H1 (cell line): Measurements from ENCODE around the gene SOBP. TPM values are rescaled to one million over a fixed set of nuclear protein-coding genes. Genes with fewer than 3 reads are reported as not detected.

Experiments used
- CTCF ChIA-PET: fragments of 300-600 bp; sonication (Branson Sonifier 250); formaldehyde crosslinking; loops from one replicate; lab custom pipeline; 2021; ENCODE audit not compliant: partially characterized antibody; lab: Charles Lee
- POLR2A ChIA-PET: fragments of 300-600 bp; sonication (Branson Sonifier 250); formaldehyde crosslinking; loops from one replicate; lab custom pipeline; 2021; ENCODE audit warnings: inconsistent platforms; ENCODE audit not compliant: partially characterized antibody; lab: Charles Lee
- DNase-seq, 2 experiments: peaks; one replicate each; pipeline versions ENCODE4 v3.0.0 to v3.0.0-alpha.2; 2010 to 2022; ENCODE audit warnings: low spot score in 2 of 2, low read depth in 1 of 2, mixed read lengths in 1 of 2
- FAIRE-seq: peaks from 2 replicates; lab custom pipeline; 2011; peaks lifted over from hg19 to GRCh38; lab: Jason Lieb, UNC
- H2AFZ ChIP-seq: 2 replicates; pipeline ENCODE4 v1.8.1; 2012; ENCODE audit warnings: low read length, inconsistent platforms
- H2AK5ac ChIP-seq: 2 replicates; pipeline ENCODE4 v1.6.1; 2013; ENCODE audit warnings: low read depth, low read length
- H2BK120ac ChIP-seq: replicated peaks from 2 replicates; pipeline ENCODE3; 2013; ENCODE audit warnings: low read depth, low read length, inconsistent platforms
- H2BK12ac ChIP-seq: 2 replicates; pipeline ENCODE4 v1.6.1; 2013; ENCODE audit warnings: low read depth, low read length
- H2BK15ac ChIP-seq: 2 replicates; pipeline ENCODE4 v1.6.1; 2013; ENCODE audit warnings: low read length
- H2BK20ac ChIP-seq: 2 replicates; pipeline ENCODE4 v1.6.1; 2013; ENCODE audit warnings: low read length
- H2BK5ac ChIP-seq: 2 replicates; pipeline ENCODE4 v1.6.1; 2013; ENCODE audit warnings: low read depth, low read length
- H3K14ac ChIP-seq: 2 replicates; pipeline ENCODE4 v1.6.1; 2013; ENCODE audit warnings: inconsistent platforms; ENCODE audit not compliant: insufficient read length
- H3K18ac ChIP-seq: 2 replicates; pipeline ENCODE4 v1.6.1; 2013; ENCODE audit warnings: low read length; ENCODE audit errors: extremely low read depth
- H3K23ac ChIP-seq: 2 replicates; pipeline ENCODE4 v1.6.1; 2013; ENCODE audit warnings: inconsistent platforms; ENCODE audit not compliant: insufficient read length
- H3K23me2 ChIP-seq: 2 replicates; pipeline ENCODE4 v1.6.1; 2013; ENCODE audit warnings: low read depth, low read length
- H3K27ac ChIP-seq: 2 replicates; pipeline ENCODE4 v1.6.1; 2011; ENCODE audit warnings: low read depth, low read length, inconsistent platforms
- H3K27me3 ChIP-seq, 4 experiments: replicated peaks in 1 of 4; 1 replicate in 1 of 4; 2 replicates in 3 of 4; pipeline versions ENCODE4 v1.6.1 to v1.8.1; 2011 to 2013; ENCODE audit warnings: low read length in 3 of 4, mild to moderate bottlenecking in 3 of 4, inconsistent platforms in 2 of 4, mixed read lengths in 2 of 4, moderate library complexity in 1 of 4; ENCODE audit not compliant: control insufficient read depth in 3 of 4, insufficient read depth in 3 of 4; ENCODE audit errors: extremely low read depth in 1 of 4
- H3K36me3 ChIP-seq, 4 experiments: 2 replicates each; pipeline versions ENCODE4 v1.6.1 to v1.8.1; 2011 to 2013; ENCODE audit warnings: mild to moderate bottlenecking in 4 of 4, low read length in 3 of 4, moderate library complexity in 2 of 4, control low read depth in 1 of 4, inconsistent platforms in 1 of 4; ENCODE audit not compliant: insufficient read depth in 4 of 4, control insufficient read depth in 2 of 4
- H3K4ac ChIP-seq: replicated peaks from 2 replicates; pipeline ENCODE3; 2013; ENCODE audit warnings: low read length, low read depth, mixed read lengths, inconsistent platforms; ENCODE audit not compliant: insufficient read length
- H3K4me1 ChIP-seq, 4 experiments: replicated peaks in 1 of 4; 1 replicate in 1 of 4; 2 replicates in 3 of 4; pipeline versions ENCODE4 v1.6.1 to v1.8.1; 2011 to 2013; ENCODE audit warnings: low read length in 3 of 4, inconsistent platforms in 2 of 4, mixed read lengths in 1 of 4; ENCODE audit not compliant: insufficient read depth in 4 of 4, control insufficient read depth in 3 of 4
- H3K4me2 ChIP-seq, 2 experiments: 2 replicates each; pipeline versions ENCODE4 v1.6.1 to v1.8.1; 2011 to 2013; ENCODE audit warnings: low read depth in 2 of 2, low read length in 2 of 2, control low read depth in 1 of 2, inconsistent platforms in 1 of 2, mild to moderate bottlenecking in 1 of 2; ENCODE audit not compliant: insufficient read depth in 1 of 2
- H3K4me3 ChIP-seq, 4 experiments: fragments of 200-600, 300-600 bp in 1 of 4; sonication (generic), shearing (Covaris generic), sonication (Bioruptor Twin) in 1 of 4; 2 replicates each; pipeline versions ENCODE4 v1.5.1 to v1.8.1; 2011 to 2016; ENCODE audit warnings: low read length in 4 of 4, low read depth in 3 of 4, control low read depth in 2 of 4, inconsistent platforms in 2 of 4, mild to moderate bottlenecking in 2 of 4, mixed read lengths in 1 of 4, moderate library complexity in 1 of 4; ENCODE audit not compliant: insufficient read depth in 2 of 4; ENCODE audit errors: extremely low read depth in 1 of 4
- H3K56ac ChIP-seq: replicated peaks from 2 replicates; pipeline ENCODE3; 2013; ENCODE audit warnings: low read depth, mild to moderate bottlenecking, mixed read lengths, low read length, inconsistent platforms; ENCODE audit not compliant: insufficient read length
- H3K79me1 ChIP-seq: 2 replicates; pipeline ENCODE4 v1.6.1; 2013; ENCODE audit warnings: low read depth, low read length, control low read depth
- H3K79me2 ChIP-seq, 2 experiments: 2 replicates each; pipeline versions ENCODE4 v1.6.1 to v1.8.1; 2012 to 2013; ENCODE audit warnings: low read length in 2 of 2, mild to moderate bottlenecking in 2 of 2, inconsistent platforms in 1 of 2; ENCODE audit not compliant: insufficient read depth in 2 of 2, control insufficient read depth in 1 of 2
- H3K9ac ChIP-seq, 4 experiments: replicated peaks in 1 of 4; 1 replicate in 1 of 4; 2 replicates in 3 of 4; pipeline versions ENCODE4 v1.6.1 to v1.8.1; 2011 to 2013; ENCODE audit warnings: low read depth in 3 of 4, low read length in 3 of 4, control low read depth in 2 of 4, mild to moderate bottlenecking in 2 of 4, moderate library complexity in 2 of 4, inconsistent platforms in 1 of 4; ENCODE audit errors: extremely low read depth in 1 of 4
- H3K9me3 ChIP-seq, 2 experiments: 2 replicates each; pipeline versions ENCODE4 v1.6.1 to v1.8.1; 2012 to 2013; ENCODE audit warnings: mild to moderate bottlenecking in 2 of 2, moderate library complexity in 2 of 2, control low read depth in 1 of 2, inconsistent platforms in 1 of 2, low read depth in 1 of 2, low read length in 1 of 2, mixed read lengths in 1 of 2; ENCODE audit not compliant: insufficient read depth in 2 of 2
- H4K20me1 ChIP-seq, 2 experiments: replicated peaks in 1 of 2; 2 replicates each; pipeline versions ENCODE3 to v1.8.1; 2011 to 2013; ENCODE audit warnings: inconsistent platforms in 2 of 2, low read length in 2 of 2, mild to moderate bottlenecking in 1 of 2; ENCODE audit not compliant: insufficient read depth in 2 of 2, control insufficient read depth in 1 of 2
- H4K5ac ChIP-seq: 2 replicates; pipeline ENCODE4 v1.6.1; 2013; ENCODE audit warnings: low read length, low read depth, mixed read lengths, inconsistent platforms; ENCODE audit not compliant: insufficient read length
- H4K8ac ChIP-seq: 2 replicates; pipeline ENCODE4 v1.8.0; 2013; ENCODE audit warnings: mild to moderate bottlenecking, moderate library complexity, low read length, inconsistent platforms; ENCODE audit not compliant: insufficient read depth; ENCODE audit errors: extremely low read depth
- H4K91ac ChIP-seq: replicated peaks from 2 replicates; pipeline ENCODE3; 2013; ENCODE audit warnings: low read length, mixed read lengths, inconsistent platforms; ENCODE audit not compliant: insufficient read length
- FOSL1 ChIP-seq: IDR thresholded peaks from 2 replicates; pipeline ENCODE4 v1.6.1; 2011; ENCODE audit warnings: mild to moderate bottlenecking, low read depth, low read length, moderate library complexity; ENCODE audit not compliant: insufficient read depth
- GTF2F1 ChIP-seq: IDR thresholded peaks from 2 replicates; pipeline ENCODE4 v1.6.1; 2012; ENCODE audit warnings: low read depth, low read length, improper control_type of control experiment, borderline replicate concordance
- JUND ChIP-seq: IDR thresholded peaks from 2 replicates; pipeline ENCODE4 v1.6.1; 2011; ENCODE audit warnings: mild to moderate bottlenecking, improper control_type of control experiment, low read length
- RFX5 ChIP-seq: IDR thresholded peaks from 2 replicates; pipeline ENCODE4 v1.6.1; 2011; ENCODE audit warnings: low read depth, low read length, improper control_type of control experiment, borderline replicate concordance
- SIN3A ChIP-seq, 2 experiments: IDR thresholded peaks in 1 of 2; conservative IDR thresholded peaks in 1 of 2; 2 replicates each; pipeline ENCODE4 v1.6.1; 2011 to 2012; ENCODE audit warnings: low read length in 2 of 2, improper control_type of control experiment in 1 of 2, low read depth in 1 of 2, mild to moderate bottlenecking in 1 of 2
- TAF1 ChIP-seq: IDR thresholded peaks from 2 replicates; pipeline ENCODE4 v1.6.1; 2011; ENCODE audit warnings: mild to moderate bottlenecking, low read depth, low read length
- WGBS, 2 experiments: shearing (Covaris generic) in 1 of 2; methylation state at CpG; one replicate each; pipeline versions ENCODE4 v1.1.6 to v1.1.7; 2013 to 2015; ENCODE audit warnings: low lambda C conversion rate in 2 of 2, mixed read lengths in 2 of 2, inconsistent platforms in 1 of 2, low coverage in 1 of 2, missing lambda C conversion rate in 1 of 2; ENCODE audit not compliant: insufficient replicate concordance in 2 of 2, insufficient coverage in 1 of 2, insufficient read length in 1 of 2; ENCODE audit errors: extremely low coverage in 1 of 2, missing lambda C conversion rate in 1 of 2; 5-methylcytosine and 5-hydroxymethylcytosine counted together
- polyA plus RNA-seq, 7 experiments: library from polyadenylated mRNA; depleted of rRNA in 3 of 7; stranded (reverse) in 5 of 7; unstranded in 2 of 7; fragments of >200 nt in 5 of 7; fragments of 200-250 nt in 2 of 7; gene quantifications; 1 replicate in 5 of 7; 2 replicates in 1 of 7; 4 replicates in 1 of 7; pipeline versions ENCODE4 v1.2.1 to v1.2.3, GENCODE V29; 2011 to 2013; ENCODE audit warnings: missing spikeins in 2 of 7, mixed read lengths in 2 of 7
- total RNA-seq: library from RNA; stranded (reverse); fragmentation: NEBNext Ultra II Directional; extraction: Animal tissue kit (Norgen Biotek cat#: 25700); gene quantifications from 2 replicates; pipeline ENCODE4 v1.2.1, GENCODE V29; 2021
- TF ChIP-seq, protein P1 (sequence below): IDR thresholded peaks from 2 replicates; pipeline ENCODE4 v1.6.1; 2012; ENCODE audit warnings: inconsistent platforms

The SOBP gene
- total and polyA plus RNA-seq, 2 of the 8 experiments (the other 6 are each of a cell fraction or from before 2014, with no cell fraction given): 0.45 to 6.2 TPM

DNA sequence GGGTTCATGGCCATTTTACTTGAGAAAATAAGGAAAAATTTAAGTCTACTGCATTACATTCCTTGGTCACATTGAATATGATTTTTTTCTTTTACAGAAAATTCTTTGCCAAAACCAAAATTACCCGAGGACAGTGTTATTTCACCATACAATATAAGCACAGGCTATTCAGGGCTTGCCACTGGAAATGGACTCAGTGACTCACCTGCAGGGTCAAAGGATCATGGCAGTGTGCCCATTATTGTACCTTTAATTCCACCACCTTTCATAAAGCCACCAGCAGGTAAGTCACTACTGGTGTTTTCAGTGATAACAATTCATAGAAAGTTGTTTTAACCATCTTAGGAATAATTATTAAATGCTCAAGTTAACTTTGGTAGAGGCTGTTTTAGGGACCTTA, 16.2 kb downstream of the SOBP start:
- Histone ChIP-seq H4K8ac (no peak overlapping the region), H3K18ac (no peak overlapping the region), H2BK120ac (no peak overlapping the region), H2BK12ac (no peak overlapping the region), H2BK5ac (no peak overlapping the region), H3K56ac (no peak overlapping the region), H4K20me1 (no peaks in the 10 kb centered on the region), H2AFZ (no peak overlapping the region), H3K4me1 (peaks cover 0 to 8% (median 3%) of the 10 kb centered on the region in 4 experiments; a peak in 4 of 7 replicates), H3K9ac (no peak overlapping the region), H2BK20ac (no peak overlapping the region), H3K23me2 (no peaks in the 10 kb centered on the region), H3K79me2 (no peaks in the 10 kb centered on the region), H4K91ac (no peak overlapping the region), H3K4me2 (no peak overlapping the region), H4K5ac (no peak overlapping the region), H3K9me3 (no peaks in the 10 kb centered on the region), H3K14ac (no peak overlapping the region), H2AK5ac (no peak overlapping the region), H3K27ac (no peak overlapping the region), H2BK15ac (no peak overlapping the region), H3K79me1 (no peaks in the 10 kb centered on the region), H3K4ac (no peak overlapping the region), H3K4me3 (no peak overlapping the region), H3K27me3 (no peaks in the 10 kb centered on the region), H3K23ac (no peak overlapping the region), H3K36me3 (no peaks in the 10 kb centered on the region)
- ChIA-PET CTCF (no interaction called here), POLR2A (interaction anchor here (0.7 kb wide), 1 partner anchor 145 kb away, joined by 3 read pairs; no protein-coding TSS in a partner anchor)
- DNase-seq (no peak), FAIRE-seq (no peak)
- 100% methylated on average over 1 of the region's 1 CpG; no CpG with 5 or more reads in 1 of the 2 experiments for WGBS, 2 experiments
- TF ChIP-seq TAF1: no peak
- TF ChIP-seq RFX5: no peak
- TF ChIP-seq, protein P1, sequence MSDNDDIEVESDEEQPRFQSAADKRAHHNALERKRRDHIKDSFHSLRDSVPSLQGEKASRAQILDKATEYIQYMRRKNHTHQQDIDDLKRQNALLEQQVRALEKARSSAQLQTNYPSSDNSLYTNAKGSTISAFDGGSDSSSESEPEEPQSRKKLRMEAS: no peak
- no peak for TF ChIP-seq SIN3A (conservative IDR thresholded peaks at IDR 0.05 in 1 of 2, IDR thresholded peaks at IDR 0.05 in 1 of 2; ENCODE audit: low read depth in 1 of 2, low read length in 2 of 2)
- no peak for TF ChIP-seq JUND
- no peak for TF ChIP-seq GTF2F1
- no peak for TF ChIP-seq FOSL1
